Uterus (tissue), 2 donors: ENCODE results near the gene PCDH9.

ENCODE experiments used
- POLR2A ChIP-seq, 2 donors: fragments of 450-650 bp; IDR thresholded peaks; one replicate each; pipeline ENCODE4 v1.6.1; 2016; ENCODE audit warnings: antibody characterized with exemption in 2 of 2, mild to moderate bottlenecking in 1 of 2, moderate library complexity in 1 of 2
- TF ChIP-seq, protein P1 (sequence below), 4 experiments: fragments of 200-600 bp in 2 of 4; fragments of 450-650 bp in 2 of 4; sonication (generic) in 2 of 4; IDR thresholded peaks; one replicate each; pipeline ENCODE4 v1.5.1; 2016 to 2019; ENCODE audit warnings: antibody characterized with exemption in 4 of 4, mild to moderate bottlenecking in 2 of 4, moderate library complexity in 1 of 4

DNA sequence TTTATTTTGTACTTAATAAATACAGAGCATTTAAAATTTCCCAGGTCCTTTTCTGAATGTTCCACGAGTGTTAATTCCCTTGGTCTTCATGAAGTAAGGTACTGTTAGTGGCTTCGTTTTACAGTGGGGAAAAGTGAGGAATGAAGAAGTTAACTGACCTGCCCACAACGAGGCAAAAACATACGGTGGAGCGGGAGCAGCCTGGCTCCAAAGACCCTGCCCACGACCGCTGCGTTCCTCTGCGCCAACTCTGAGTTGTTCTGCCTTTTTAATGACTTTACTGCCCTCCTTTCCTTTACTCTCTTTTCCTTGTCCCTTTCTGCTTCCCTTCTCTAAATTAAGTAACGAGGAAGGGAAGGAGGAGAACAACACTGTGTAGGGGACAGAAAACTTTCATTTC is 392.9 kb downstream of the PCDH9 start:
- TF ChIP-seq, protein P1, sequence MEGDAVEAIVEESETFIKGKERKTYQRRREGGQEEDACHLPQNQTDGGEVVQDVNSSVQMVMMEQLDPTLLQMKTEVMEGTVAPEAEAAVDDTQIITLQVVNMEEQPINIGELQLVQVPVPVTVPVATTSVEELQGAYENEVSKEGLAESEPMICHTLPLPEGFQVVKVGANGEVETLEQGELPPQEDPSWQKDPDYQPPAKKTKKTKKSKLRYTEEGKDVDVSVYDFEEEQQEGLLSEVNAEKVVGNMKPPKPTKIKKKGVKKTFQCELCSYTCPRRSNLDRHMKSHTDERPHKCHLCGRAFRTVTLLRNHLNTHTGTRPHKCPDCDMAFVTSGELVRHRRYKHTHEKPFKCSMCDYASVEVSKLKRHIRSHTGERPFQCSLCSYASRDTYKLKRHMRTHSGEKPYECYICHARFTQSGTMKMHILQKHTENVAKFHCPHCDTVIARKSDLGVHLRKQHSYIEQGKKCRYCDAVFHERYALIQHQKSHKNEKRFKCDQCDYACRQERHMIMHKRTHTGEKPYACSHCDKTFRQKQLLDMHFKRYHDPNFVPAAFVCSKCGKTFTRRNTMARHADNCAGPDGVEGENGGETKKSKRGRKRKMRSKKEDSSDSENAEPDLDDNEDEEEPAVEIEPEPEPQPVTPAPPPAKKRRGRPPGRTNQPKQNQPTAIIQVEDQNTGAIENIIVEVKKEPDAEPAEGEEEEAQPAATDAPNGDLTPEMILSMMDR (IDR thresholded peaks at IDR 0.05): no peak
- no peak for TF ChIP-seq POLR2A (IDR thresholded peaks at IDR 0.05)
